WTC11 (cell line): ENCODE data around the gene DAPK1. TPM values are rescaled to one million over a fixed set of nuclear protein-coding genes. Genes with fewer than 3 reads are reported as not detected.
A peak's percentile ranks its signal among the peaks of the same experiment; 100 is the strongest.

ENCODE experiments used
- ATAC-seq: fragments of 200-7000 bp; cut with Tn5 transposase; 2 replicates; pipeline ENCODE4 v1.10.0; 2021; ENCODE audit warnings: mild to moderate bottlenecking, moderate library complexity
- CTCF ChIA-PET: fragments of 300-600 bp; sonication (Branson Sonifier 250); formaldehyde crosslinking; loops from one replicate; lab custom pipeline; 2021; ENCODE audit warnings: antibody characterized with exemption; lab: Charles Lee
- POLR2A ChIA-PET: fragments of 350-600 bp; sonication (Branson Sonifier 250); formaldehyde crosslinking; loops from one replicate; lab custom pipeline; 2021; ENCODE audit warnings: antibody characterized with exemption; lab: Charles Lee
- DNase-seq: peaks from one replicate; pipeline ENCODE4 v3.0.0; 2021; ENCODE audit warnings: low spot score
- H3K27ac Mint-ChIP-seq: 2 replicates; pipeline ENCODE4 v1.8.0; 2021; ENCODE audit warnings: mixed read lengths
- H3K27me3 Mint-ChIP-seq: 2 replicates; pipeline ENCODE4 v1.8.0; 2021; ENCODE audit warnings: low read depth, mild to moderate bottlenecking, moderate library complexity, mixed read lengths
- H3K36me3 Mint-ChIP-seq: 2 replicates; pipeline ENCODE4 v1.8.0; 2021; ENCODE audit warnings: mixed read lengths
- H3K4me1 Mint-ChIP-seq: 2 replicates; pipeline ENCODE4 v1.8.0; 2022; ENCODE audit warnings: mixed read lengths
- H3K4me3 Mint-ChIP-seq: 2 replicates; pipeline ENCODE4 v1.8.0; 2021; ENCODE audit warnings: mild to moderate bottlenecking, moderate library complexity, mixed read lengths
- H3K9me3 Mint-ChIP-seq: 2 replicates; pipeline ENCODE4 v1.8.0; 2021; ENCODE audit warnings: mixed read lengths
- CBFB ChIP-seq: sonication (generic); formaldehyde crosslinking; IDR thresholded peaks from 2 replicates; pipeline ENCODE4 v1.8.1; 2022; ENCODE audit warnings: mild to moderate bottlenecking, low read depth, missing genetic modification reagents
- E2F4 ChIP-seq: sonication (generic); formaldehyde crosslinking; IDR thresholded peaks from 2 replicates; pipeline ENCODE4 v1.8.1; 2022; ENCODE audit warnings: low read depth, mild to moderate bottlenecking, moderate library complexity, missing genetic modification reagents, borderline replicate concordance
- E2F5 ChIP-seq: sonication (generic); formaldehyde crosslinking; IDR thresholded peaks from 2 replicates; pipeline ENCODE4 v1.8.1; 2022; ENCODE audit warnings: mild to moderate bottlenecking, moderate library complexity, missing genetic modification reagents
- FOXK1 ChIP-seq: sonication (generic); formaldehyde crosslinking; IDR thresholded peaks from 2 replicates; pipeline ENCODE4 v1.8.0; 2022; ENCODE audit warnings: mild to moderate bottlenecking, moderate library complexity, missing genetic modification reagents
- FOXP4 ChIP-seq: sonication (generic); formaldehyde crosslinking; IDR thresholded peaks from 2 replicates; pipeline ENCODE4 v1.8.0; 2022; ENCODE audit warnings: mild to moderate bottlenecking, missing genetic modification reagents
- HMGA2 ChIP-seq: fragments of 250-450 bp; sonication (Bioruptor Pico); IDR thresholded peaks from 2 replicates; pipeline ENCODE4 v1.4.0; 2021; ENCODE audit warnings: mild to moderate bottlenecking, moderate library complexity
- IRF2 ChIP-seq: sonication (generic); formaldehyde crosslinking; IDR thresholded peaks from 2 replicates; pipeline ENCODE4 v1.8.0; 2022; ENCODE audit warnings: low read depth, missing genetic modification reagents, borderline replicate concordance
- JUN ChIP-seq: sonication (generic); formaldehyde crosslinking; IDR thresholded peaks from 2 replicates; pipeline ENCODE4 v1.8.0; 2023; ENCODE audit warnings: mild to moderate bottlenecking, missing genetic modification reagents
- KAT7 ChIP-seq: sonication (generic); formaldehyde crosslinking; IDR thresholded peaks from 2 replicates; pipeline ENCODE4 v1.8.1; 2023; ENCODE audit warnings: missing genetic modification reagents, mild to moderate bottlenecking, borderline replicate concordance
- MXD4 ChIP-seq: fragments of 250-450 bp; sonication (Bioruptor Pico); IDR thresholded peaks from 2 replicates; pipeline ENCODE4 v1.8.0; 2021; ENCODE audit warnings: mild to moderate bottlenecking, moderate library complexity, borderline replicate concordance
- NR2C2 ChIP-seq: sonication (generic); formaldehyde crosslinking; IDR thresholded peaks from 2 replicates; pipeline ENCODE4 v1.8.0; 2022; ENCODE audit warnings: mild to moderate bottlenecking, missing genetic modification reagents
- PRDM15 ChIP-seq: sonication (generic); formaldehyde crosslinking; IDR thresholded peaks from 2 replicates; pipeline ENCODE4 v1.8.0; 2022; ENCODE audit warnings: missing genetic modification reagents
- PRRX2 ChIP-seq: fragments of 250-450 bp; sonication (Bioruptor Pico); IDR thresholded peaks from 2 replicates; pipeline ENCODE4 v1.8.0; 2021; ENCODE audit warnings: mild to moderate bottlenecking
- USF2 ChIP-seq: sonication (generic); formaldehyde crosslinking; IDR thresholded peaks from 2 replicates; pipeline ENCODE4 v1.8.1; 2023; ENCODE audit warnings: mild to moderate bottlenecking, missing genetic modification reagents, moderate library complexity
- ZBTB21 ChIP-seq: sonication (generic); formaldehyde crosslinking; IDR thresholded peaks from 2 replicates; pipeline ENCODE4 v1.8.1; 2023; ENCODE audit warnings: mild to moderate bottlenecking, missing genetic modification reagents, borderline replicate concordance
- ZBTB43 ChIP-seq: sonication (generic); formaldehyde crosslinking; IDR thresholded peaks from 2 replicates; pipeline ENCODE4 v1.8.1; 2023; ENCODE audit warnings: mild to moderate bottlenecking, missing genetic modification reagents
- ZMAT4 ChIP-seq: fragments of 250-450 bp; sonication (Bioruptor Pico); IDR thresholded peaks from 2 replicates; pipeline ENCODE4 v1.9.0; 2021; ENCODE audit warnings: mild to moderate bottlenecking
- ZNF281 ChIP-seq: sonication (generic); formaldehyde crosslinking; IDR thresholded peaks from 2 replicates; pipeline ENCODE4 v1.8.0; 2023; ENCODE audit warnings: mild to moderate bottlenecking, missing genetic modification reagents
- total RNA-seq: library from RNA; stranded (reverse); gene quantifications from 3 replicates; pipeline ENCODE4 v1.2.3, GENCODE V29; 2021

Gene DAPK1
- total RNA-seq, 1 experiment from 2014 or later, result 129 TPM

- no peak for TF ChIP-seq ZBTB43 (CRISPR knock-in tag)
- TF ChIP-seq USF2 (CRISPR knock-in tag), result no peak
- no peak for TF ChIP-seq E2F4 (CRISPR knock-in tag)
These were observed 36.4 kb upstream of the DAPK1 start (continued) for GRCh38 chr9:87461256-87461655.

GRCh38 chr9:87464110-87464991 is 33.3 kb upstream of the DAPK1 start:
- Mint-ChIP-seq H3K27ac (peak overlapping the region; percentile 70; the same call in 1 of the 2 replicates), H3K4me1 (peaks cover 24% of the 10 kb centered on the region), H3K27me3 (no peaks in the 10 kb centered on the region), H3K36me3 (no peaks in the 10 kb centered on the region; the same call in 1 of the 2 replicates), H3K4me3 (no peak overlapping the region), H3K9me3 (peaks cover 8% of the 10 kb centered on the region; the same call in 1 of the 2 replicates)
- ATAC-seq (no peak), DNase-seq (no peak)
- TF ChIP-seq ZNF281 (CRISPR knock-in tag) (no peak), HMGA2 (CRISPR knock-in tag) (no peak), CBFB (CRISPR knock-in tag) (no peak), PRRX2 (CRISPR knock-in tag) (no peak), E2F4 (CRISPR knock-in tag) (no peak), KAT7 (CRISPR knock-in tag) (no peak), ZMAT4 (CRISPR knock-in tag) (no peak), E2F5 (CRISPR knock-in tag) (no peak), ZBTB21 (CRISPR knock-in tag) (no peak), NR2C2 (CRISPR knock-in tag) (no peak), MXD4 (CRISPR knock-in tag) (no peak), PRDM15 (CRISPR knock-in tag) (no peak), FOXP4 (CRISPR knock-in tag) (no peak), JUN (CRISPR knock-in tag) (no peak), IRF2 (no peak), FOXK1 (CRISPR knock-in tag) (no peak)
- POLR2A ChIA-PET, result interaction anchor here (0.6 to 1.2 kb wide), 2 partner anchors 43 to 95 kb away, joined by 4 to 5 read pairs; no protein-coding TSS in a partner anchor
- CTCF ChIA-PET, result interaction anchor here (2.4 kb wide), 1 partner anchor 33 kb away, joined by 7 read pairs; the partner anchor contains the start of gene DAPK1
